Astrocyte of the spinal cord (primary cell): ENCODE data around the gene APOBEC4.

Experiments used
- DNase-seq: peaks from one replicate; pipeline ENCODE4 v3.0.0; 2011; ENCODE audit warnings: low read depth, low spot score
- H3K4me3 ChIP-seq: 2 replicates; pipeline ENCODE4 v1.5.1; 2011; ENCODE audit warnings: low read depth, mild to moderate bottlenecking, low read length, moderate library complexity
- CTCF ChIP-seq: IDR thresholded peaks from 2 replicates; pipeline ENCODE4 v1.5.1; 2012; ENCODE audit warnings: low read depth, mild to moderate bottlenecking, low read length, inconsistent platforms
- in situ Hi-C: cut with HindIII; loops from 2 replicates; pipeline ENCODE4 v1.10.0; 2017; ENCODE audit warnings: low sequenced_read_pairs

Gene APOBEC4

GRCh38 chr1:183638649-183639387, 14.3 kb downstream of the APOBEC4 start:
- H3K4me3 ChIP-seq: no peak overlapping the region
- no peak for DNase-seq
- TF ChIP-seq CTCF: no peak
- in situ Hi-C loops: no loop called here

- DNase-seq: no peak
- TF ChIP-seq CTCF: no peak
- in situ Hi-C loops: no loop called here
- H3K4me3 ChIP-seq: peak overlapping the region; percentile 67
These were observed 16.3 kb downstream of the APOBEC4 start for GRCh38 chr1:183636783-183637182.

- TF ChIP-seq CTCF: no peak
- H3K4me3 ChIP-seq: peak overlapping the region; percentile 67
- no peak for DNase-seq
- in situ Hi-C loops: no loop called here
These were observed 16.8 kb downstream of the APOBEC4 start for GRCh38 chr1:183636334-183636682.

GRCh38 chr1:183635606-183636333, 17.3 kb downstream of the APOBEC4 start, which contains the start of gene ARPC5:
Gene ARPC5, minus strand, starts transcription at chr1:183635783. Its CDS starts 124 bp downstream, at chr1:183635659.
- peak within 1 kb of the TSS; percentile 92 for H3K4me3 ChIP-seq
- no peak for TF ChIP-seq CTCF
- in situ Hi-C loops: no loop called here
- peak; percentile 99 for DNase-seq

- DNase-seq: no peak
- in situ Hi-C loops: no loop called here
- H3K4me3 ChIP-seq: peak overlapping the region; percentile 92
These were observed 18.0 kb downstream of the APOBEC4 start for GRCh38 chr1:183635099-183635605.

More at GRCh38 chr1:183635099-183635605, 18.0 kb downstream of the APOBEC4 start:
- no peak for TF ChIP-seq CTCF
